Adrenal gland (tissue), 5 donors: ENCODE data around the gene ZNF346.

ENCODE experiments used
- CTCF ChIP-seq, 6 experiments: fragments of 450-650 bp in 4 of 6; fragments of 200-600 bp in 2 of 6; sonication (generic) in 1 of 6; IDR thresholded peaks; 1 replicate in 5 of 6; 2 replicates in 1 of 6; pipeline versions ENCODE4 v1.5.1 to v1.8.0; 2016 to 2021; ENCODE audit warnings: antibody characterized with exemption in 6 of 6, mild to moderate bottlenecking in 2 of 6, moderate library complexity in 1 of 6
- POLR2A ChIP-seq, 2 donors: fragments of 450-650 bp; IDR thresholded peaks; one replicate each; pipeline ENCODE4 v1.6.1; 2017; ENCODE audit warnings: antibody characterized with exemption in 2 of 2, mild to moderate bottlenecking in 2 of 2, moderate library complexity in 1 of 2
- donor health status: DM: no; HTN: no; CAD: no.

GRCh38 chr5:177040814-177041420 lies 18.4 kb downstream of the ZNF346 start:
- TF ChIP-seq CTCF (IDR thresholded peaks at IDR 0.05) (no peak), POLR2A (IDR thresholded peaks at IDR 0.05) (no peak)
